GM21825 (cell line): ENCODE measurements around the gene ZAP70.

Experiments used
- ATAC-seq: cut with Tn5 transposase; IDR thresholded peaks from one replicate; pipeline ENCODE4 v1.9.1; 2021; ENCODE audit warnings: mild to moderate bottlenecking, moderate library complexity; ENCODE audit not compliant: unreplicated experiment

ZAP70 gene

DNA sequence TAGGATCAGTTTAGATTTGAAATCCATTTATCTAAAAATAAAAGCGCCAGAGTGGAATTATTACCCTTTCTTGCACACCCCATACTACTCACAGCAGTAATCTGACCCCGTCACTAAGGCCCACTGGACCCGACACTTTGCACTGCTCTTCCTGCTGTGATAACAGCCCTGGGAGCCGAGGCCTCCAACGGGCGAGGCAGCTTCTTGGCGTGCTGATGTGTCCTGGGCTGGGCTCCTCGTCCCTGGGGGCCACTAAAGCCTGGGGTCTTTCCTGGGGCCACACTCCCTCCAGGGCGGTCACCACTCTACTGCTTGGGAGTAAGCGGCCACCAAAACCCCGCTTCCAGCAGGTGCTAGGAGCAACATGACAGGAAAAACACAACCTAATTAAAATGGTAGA lies 61.7 kb downstream of the ZAP70 start:
- ATAC-seq = no peak

DNA sequence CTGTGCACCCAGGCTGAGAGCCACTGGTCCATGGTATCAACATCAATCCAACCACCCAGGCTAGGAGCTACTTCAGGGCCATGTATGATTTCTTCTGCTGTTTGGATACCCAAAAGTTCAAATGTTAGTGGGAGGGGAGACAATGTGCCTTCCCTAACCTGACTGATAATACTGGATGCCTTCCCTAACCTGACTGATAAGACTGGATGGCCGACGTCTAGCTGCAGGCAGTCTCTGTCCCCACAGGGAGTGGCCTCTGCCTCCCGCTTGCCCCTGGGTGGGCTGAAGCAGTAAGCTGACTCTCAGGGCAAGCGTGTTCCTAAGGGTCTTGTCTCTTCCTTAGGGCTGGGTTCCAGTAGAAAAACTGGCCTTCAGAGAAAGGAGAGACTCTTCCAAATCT lies 65.8 kb downstream of the ZAP70 start:
- ATAC-seq = no peak

DNA sequence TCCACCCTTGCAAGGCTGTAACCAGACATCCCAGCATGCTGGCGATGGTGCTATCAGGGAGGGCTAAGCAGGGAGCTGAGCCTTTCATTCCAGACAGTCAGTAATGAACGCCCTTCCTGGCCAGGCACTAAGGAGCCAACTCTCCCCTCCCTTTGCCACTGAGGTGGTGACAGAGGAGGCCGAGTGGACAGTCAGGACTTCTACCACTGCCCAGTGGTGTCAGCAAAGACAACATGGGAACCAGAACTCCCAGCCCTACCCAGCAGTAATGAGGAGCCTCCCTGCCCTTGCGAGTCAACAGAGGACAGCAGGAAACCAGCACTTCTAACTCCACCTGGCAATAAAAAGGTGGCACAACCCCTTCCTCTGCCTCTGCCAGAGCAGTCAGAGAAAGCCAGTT lies 68.6 kb downstream of the ZAP70 start:
- ATAC-seq = no peak

DNA sequence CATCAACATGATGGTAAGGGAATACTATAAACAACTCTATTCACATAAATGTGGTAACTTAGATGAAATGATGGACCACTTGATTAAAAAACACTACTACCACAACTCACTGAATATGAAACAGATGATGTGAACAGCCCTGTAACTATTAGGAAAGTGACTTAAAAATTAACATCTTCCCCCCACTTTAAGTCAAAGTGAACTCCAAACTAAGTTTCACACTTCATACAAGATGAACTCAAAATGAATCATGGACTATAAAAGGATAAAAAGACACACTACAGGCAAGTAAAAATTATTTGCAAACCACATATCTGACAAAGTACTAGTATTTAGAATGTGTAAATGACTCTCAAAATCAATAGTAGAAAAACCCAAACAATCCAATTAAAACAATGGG lies 71.6 kb downstream of the ZAP70 start:
- ATAC-seq = no peak

DNA sequence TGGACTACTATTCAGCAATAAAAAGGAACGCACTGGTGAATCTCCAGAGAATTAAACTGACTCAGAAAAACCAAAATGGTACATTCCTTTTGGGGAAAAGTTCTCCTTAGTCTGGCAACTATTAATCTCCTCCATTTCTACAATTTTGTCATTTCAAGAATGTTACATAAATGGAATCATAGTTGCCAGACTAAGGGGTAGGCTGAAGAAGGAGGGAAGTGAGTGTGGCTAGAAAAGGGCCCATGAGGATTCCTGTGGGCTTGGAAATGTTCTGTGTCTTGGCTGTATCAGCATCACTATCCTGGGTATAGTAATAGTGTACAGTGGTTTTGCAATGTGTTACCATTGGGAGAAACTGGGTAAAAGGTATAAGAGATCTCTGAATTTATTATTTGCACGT lies 72.4 kb downstream of the ZAP70 start:
- no peak for ATAC-seq

DNA sequence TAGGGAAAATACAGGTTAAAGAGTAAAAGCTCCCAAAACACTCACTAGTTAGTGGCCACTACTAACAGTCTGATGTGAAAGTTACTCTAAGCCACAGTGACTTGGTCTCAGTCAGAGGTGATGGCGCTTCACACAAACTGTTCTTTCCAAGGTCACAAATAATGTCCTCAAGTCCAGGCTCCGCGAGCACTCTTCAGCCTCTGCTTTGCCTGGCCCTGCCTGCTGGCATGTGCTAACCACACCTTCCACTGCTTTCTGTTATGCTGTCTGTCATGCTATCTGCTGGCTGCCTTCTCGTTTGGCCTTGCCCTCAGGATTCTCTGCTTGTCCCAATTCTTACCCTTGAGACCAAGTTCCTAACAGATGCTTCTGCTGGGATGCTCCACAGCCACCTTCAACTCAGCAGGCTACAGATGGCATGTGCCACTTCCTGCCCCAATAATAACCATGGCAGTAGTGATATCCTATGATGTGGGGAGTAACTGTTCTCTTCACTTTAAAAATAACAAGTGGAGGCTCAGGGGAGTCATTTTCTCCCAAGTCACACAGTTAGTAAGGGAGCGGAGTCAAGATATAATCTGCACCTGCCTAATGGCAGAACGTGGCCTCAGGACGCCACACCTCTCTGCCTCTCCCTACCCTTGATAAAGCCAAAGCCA lies 75.7 kb downstream of the ZAP70 start:
- ATAC-seq = no peak
